Measurements from ENCODE around the gene RARA.

DNA sequence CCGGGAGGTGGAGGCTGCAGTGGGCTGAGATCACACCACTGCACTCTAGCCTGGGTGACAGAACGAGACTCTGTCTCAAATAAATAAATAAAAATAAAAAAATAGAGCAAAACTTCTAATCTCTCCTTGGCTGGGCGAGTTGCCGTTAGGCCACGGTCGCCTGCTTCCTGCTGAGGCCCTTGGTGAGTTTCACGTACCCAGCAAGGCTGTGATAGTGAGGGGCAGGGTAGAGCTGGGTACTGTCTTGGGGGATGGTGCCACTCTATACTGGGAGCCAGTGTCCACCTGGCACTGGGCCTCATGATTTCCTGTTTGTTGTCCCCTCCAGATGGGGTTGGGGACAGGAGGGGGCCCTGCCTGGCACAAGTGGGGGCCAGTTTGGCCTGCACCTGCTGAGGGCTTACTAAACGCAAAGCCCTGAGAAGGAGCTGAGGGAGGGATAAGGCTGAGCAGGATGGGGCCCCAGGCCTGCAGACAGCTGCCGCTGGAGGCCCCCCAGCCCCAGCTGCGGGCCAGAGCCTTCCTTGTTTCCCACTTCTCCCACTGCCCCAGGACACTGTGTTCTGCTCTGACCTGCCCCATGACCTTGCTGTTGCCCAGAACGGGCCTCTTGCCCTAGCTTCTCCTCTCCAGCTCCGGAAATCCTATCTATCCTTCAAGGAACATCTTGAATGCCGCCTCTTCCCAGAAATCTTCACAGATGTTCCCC, 30.1 kb downstream of the RARA start:
- TF ChIP-seq ZNF214 (tag by site-specific recombination; IDR thresholded peaks at IDR 0.05; ENCODE audit: borderline replicate concordance) (no peak), ZNF76 (tag by site-specific recombination; IDR thresholded peaks at IDR 0.05; ENCODE audit: borderline replicate concordance, low read depth) (no peak), WT1 (tag by site-specific recombination; IDR thresholded peaks at IDR 0.05) (no peak)
